GM11168 (cell line): ENCODE results near the gene FTL.
"Not testable (repeated sequence)": the region's sequence is repeated elsewhere in the genome, so short reads cannot be mapped to it uniquely, and the experiment has no call there.

Experiments used
- in situ Hi-C: fragments of 300-500 bp; cut with MboI; formaldehyde crosslinking; loops from one replicate; pipeline ENCODE4 v1.12.0; 2022; ENCODE audit warnings: low sequenced_read_pairs; ENCODE audit not compliant: unreplicated experiment

Gene FTL

GRCh38 chr19:48965040-48965805 is at the start of gene FTL:
Gene FTL (plus strand): TSS chr19:48965309. CDS start chr19:48965508, 199 bp downstream.
- in situ Hi-C loops, result loop anchor here (10.0 kb wide), 1 partner anchor 170 kb away; no protein-coding TSS in a partner anchor

- in situ Hi-C loops, result no loop called here
These were observed 49.4 kb upstream of the FTL start for GRCh38 chr19:48915757-48916156.

DNA sequence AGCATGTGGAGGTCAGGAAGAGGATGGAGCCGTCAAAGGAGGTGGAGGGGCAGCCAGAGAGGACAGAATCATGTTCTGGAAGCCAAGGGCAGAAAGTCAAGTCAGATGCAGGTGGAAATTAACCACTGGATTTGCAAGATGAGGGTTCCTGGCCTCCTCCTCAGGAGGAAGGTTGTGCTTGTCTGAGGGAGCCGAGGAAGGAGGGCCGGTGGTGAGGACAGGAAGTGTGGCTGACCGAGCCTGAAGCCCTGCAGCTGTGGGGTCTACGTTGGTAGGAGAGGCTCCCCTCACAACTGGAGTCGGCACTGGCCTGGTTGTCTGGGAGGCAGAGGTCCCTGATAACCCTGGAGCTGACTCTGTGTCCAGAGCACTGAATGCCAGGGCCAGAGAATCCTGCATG is 47.0 kb upstream of the FTL start:
- in situ Hi-C loops, result no loop called here

- in situ Hi-C loops, result no loop called here
These were observed 46.3 kb upstream of the FTL start for GRCh38 chr19:48918801-48919247.

DNA sequence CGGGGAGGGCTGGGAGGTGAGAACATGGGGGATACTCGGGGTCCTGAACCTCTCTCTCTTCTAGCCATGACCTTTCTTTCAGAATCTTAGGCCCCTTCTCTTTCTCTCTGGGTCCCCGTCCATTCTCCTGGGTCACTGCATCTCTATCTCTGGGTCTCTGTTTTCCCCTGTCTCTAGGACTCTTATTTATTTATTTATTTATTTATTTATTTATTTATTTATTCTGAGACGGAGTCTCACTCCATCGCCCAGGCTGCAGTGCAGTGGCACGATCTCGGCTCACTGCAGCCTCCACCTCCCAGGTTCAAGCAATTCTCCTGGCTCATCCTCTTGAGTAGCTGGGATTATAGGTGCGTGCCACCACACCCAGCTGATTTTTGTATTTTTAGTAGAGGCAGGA is 45.8 kb upstream of the FTL start:
- in situ Hi-C loops, result not testable (repeated sequence)

DNA sequence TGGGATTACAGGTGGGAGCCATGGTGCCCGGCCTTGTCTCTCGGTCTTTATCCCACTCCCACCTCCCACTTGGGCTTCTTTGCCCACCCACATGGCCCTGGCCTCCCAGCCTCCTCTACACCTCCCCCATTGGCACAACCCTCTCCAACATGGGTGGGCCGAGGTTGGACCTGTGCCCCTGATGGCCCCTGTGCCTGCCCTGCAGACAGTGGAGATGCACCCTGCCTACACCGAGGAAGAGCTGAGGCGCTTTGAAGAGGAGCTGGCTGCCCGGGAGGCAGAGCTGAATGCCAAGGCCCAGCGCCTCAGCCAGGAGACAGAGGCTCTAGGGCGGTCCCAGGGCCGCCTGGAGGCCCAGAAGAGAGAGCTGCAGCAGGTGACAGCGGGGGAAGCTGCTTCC is 44.2 kb upstream of the FTL start:
- in situ Hi-C loops, result no loop called here

GRCh38 chr19:48921721-48922500 is 43.2 kb upstream of the FTL start:
- in situ Hi-C loops, result no loop called here

DNA sequence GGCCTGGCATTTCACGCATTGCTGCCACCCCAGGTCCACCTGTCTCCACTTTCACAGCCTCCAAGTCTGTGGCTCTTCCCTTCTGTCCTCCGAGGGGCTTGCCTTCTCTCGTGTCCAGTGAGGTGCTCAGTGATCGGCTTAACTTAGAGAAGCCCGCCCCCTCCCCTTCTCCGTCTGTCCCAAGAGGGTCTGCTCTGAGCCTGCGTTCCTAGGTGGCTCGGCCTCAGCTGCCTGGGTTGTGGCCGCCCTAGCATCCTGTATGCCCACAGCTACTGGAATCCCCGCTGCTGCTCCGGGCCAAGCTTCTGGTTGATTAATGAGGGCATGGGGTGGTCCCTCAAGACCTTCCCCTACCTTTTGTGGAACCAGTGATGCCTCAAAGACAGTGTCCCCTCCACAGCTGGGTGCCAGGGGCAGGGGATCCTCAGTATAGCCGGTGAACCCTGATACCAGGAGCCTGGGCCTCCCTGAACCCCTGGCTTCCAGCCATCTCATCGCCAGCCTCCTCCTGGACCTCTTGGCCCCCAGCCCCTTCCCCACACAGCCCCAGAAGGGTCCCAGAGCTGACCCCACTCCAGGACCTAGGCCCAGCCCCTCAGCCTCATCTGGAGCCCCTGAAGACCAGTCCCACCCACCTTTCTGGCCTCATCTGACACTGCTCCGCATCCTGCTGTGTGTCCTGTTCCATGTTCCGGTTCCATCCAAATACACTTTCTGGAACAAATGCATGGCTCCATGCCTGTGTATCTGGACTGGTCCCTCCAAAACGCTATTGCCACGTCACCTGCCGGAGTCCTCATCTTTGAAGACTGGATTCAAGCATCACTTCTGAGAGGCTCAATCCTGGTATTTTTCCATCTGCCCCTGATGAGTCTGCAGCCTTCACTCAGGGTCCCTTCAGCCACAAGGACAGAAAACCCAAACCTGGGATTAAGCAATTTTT is 42.3 kb upstream of the FTL start:
- in situ Hi-C loops, result no loop called here

GRCh38 chr19:48925240-48925843 is 39.8 kb upstream of the FTL start:
- in situ Hi-C loops, result no loop called here

DNA sequence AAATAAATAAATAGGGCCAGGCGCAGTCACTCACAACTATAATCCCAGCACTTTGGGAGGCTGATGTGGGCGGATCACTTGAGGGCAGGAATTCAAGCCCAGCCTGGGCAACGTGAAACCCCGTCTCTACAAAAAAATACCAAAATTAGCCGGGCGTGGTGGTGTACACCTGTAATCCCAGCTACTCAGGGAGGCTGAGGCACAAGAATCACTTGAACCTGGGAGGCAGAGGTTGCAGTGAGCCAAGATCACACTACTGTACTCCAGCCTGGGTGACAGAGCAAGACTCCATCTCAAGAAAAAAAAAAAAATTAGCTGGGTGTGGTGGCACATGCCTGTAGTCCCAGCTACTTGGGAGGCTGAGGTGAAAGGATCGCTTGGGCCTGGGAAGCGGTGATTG is 39.2 kb upstream of the FTL start:
- in situ Hi-C loops, result not testable (repeated sequence)

GRCh38 chr19:48926909-48927308 is 38.2 kb upstream of the FTL start:
- in situ Hi-C loops, result no loop called here

DNA sequence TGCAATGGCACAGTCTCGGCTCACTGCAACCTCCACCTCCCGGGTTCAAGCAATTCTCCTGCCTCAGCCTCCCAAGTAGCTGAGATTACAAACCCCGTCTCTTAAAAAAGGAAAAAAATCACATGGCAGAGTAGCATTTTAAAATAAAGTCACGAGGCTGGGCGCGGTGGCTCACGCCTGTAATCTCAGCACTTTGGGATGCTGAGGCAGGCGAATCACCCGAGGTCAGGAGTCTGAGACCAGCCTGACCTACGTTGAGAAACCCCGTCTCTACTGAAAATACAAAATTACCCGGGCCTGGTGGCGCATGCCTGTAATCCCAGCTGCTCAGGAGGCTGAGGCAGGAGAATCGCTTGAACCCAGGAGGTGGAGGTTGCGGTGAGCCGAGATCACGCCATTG is 37.4 kb upstream of the FTL start:
- in situ Hi-C loops, result not testable (repeated sequence)

GRCh38 chr19:48928164-48929025 is 36.7 kb upstream of the FTL start:
- in situ Hi-C loops, result no loop called here

GRCh38 chr19:48933382-48933932 is 31.7 kb upstream of the FTL start, which contains the start of gene DHDH:
Gene DHDH (plus strand): TSS chr19:48933699. CDS start chr19:48933722, 23 bp downstream.
- in situ Hi-C loops, result no loop called here

GRCh38 chr19:48934837-48935236 is 30.3 kb upstream of the FTL start:
- in situ Hi-C loops, result no loop called here

GRCh38 chr19:48935864-48936263 is 29.2 kb upstream of the FTL start:
- in situ Hi-C loops, result no loop called here

- in situ Hi-C loops, result no loop called here
These were observed 26.9 kb upstream of the FTL start for GRCh38 chr19:48938256-48938655.

- in situ Hi-C loops, result no loop called here
These were observed 24.2 kb upstream of the FTL start for GRCh38 chr19:48940902-48941301.

DNA sequence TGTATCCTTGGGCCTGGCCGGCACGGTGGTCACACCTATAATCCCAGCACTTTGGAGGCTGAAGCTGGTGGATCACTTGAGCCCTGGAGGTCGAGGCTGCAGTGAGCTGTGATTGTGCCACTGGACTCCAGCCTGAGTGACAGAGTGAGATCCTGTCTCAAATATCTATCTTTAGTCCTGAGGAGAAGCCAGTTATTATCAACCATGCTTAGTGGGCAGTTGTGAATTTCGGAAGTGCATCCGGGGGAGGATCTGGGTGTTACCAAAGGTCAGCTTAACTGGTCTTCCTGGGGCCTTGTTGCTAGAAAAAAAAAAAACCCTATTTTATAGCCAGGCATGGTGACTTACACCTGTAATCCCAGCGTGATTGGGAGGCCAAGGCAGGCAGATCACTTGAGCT is 22.0 kb upstream of the FTL start:
- in situ Hi-C loops, result no loop called here
